A673 (cell line): ENCODE measurements around the gene ARHGAP6. TPM values are rescaled to one million over a fixed set of nuclear protein-coding genes. Genes with fewer than 3 reads are reported as not detected.

Experiments used
- BruUV-seq: library from RNA; stranded (reverse); fragments of 400-500 nt; replicated peaks from 2 replicates; lab custom pipeline; 2021; lab: Mats Ljungman, UMichigan
- CTCF ChIA-PET: fragments of 300-600 bp; sonication (Branson Sonifier 250); formaldehyde crosslinking; loops from one replicate; lab custom pipeline; 2022; ENCODE audit warnings: antibody characterized with exemption; lab: Charles Lee
- POLR2A ChIA-PET: fragments of 300-600 bp; sonication (Branson Sonifier 250); formaldehyde crosslinking; loops from one replicate; lab custom pipeline; 2022; ENCODE audit warnings: antibody characterized with exemption; ENCODE audit not compliant: low non-redundant PET; lab: Charles Lee
- DNase-seq: peaks from one replicate; pipeline ENCODE4 v3.0.0-alpha.2; 2015; ENCODE audit warnings: low spot score
- H3K27ac ChIP-seq: fragments of 200-600 bp; sonication (generic); 2 replicates; pipeline ENCODE4 v1.5.1; 2016; ENCODE audit warnings: mixed run types, low read depth, mild to moderate bottlenecking, mixed read lengths, antibody characterized with exemption, low read length; ENCODE audit not compliant: poor library complexity, severe bottlenecking
- H3K27me3 ChIP-seq: fragments of 200-600 bp; sonication (generic); replicated peaks from 2 replicates; pipeline ENCODE4 v1.6.1; 2017; ENCODE audit warnings: mixed run types, low read depth, mild to moderate bottlenecking, mixed read lengths, antibody characterized with exemption, low read length; ENCODE audit not compliant: insufficient read depth, poor library complexity
- H3K36me3 ChIP-seq: fragments of 200-600 bp; sonication (generic); 2 replicates; pipeline ENCODE4 v1.6.1; 2016; ENCODE audit warnings: mixed run types, mild to moderate bottlenecking, mixed read lengths, antibody characterized with exemption, low read length; ENCODE audit not compliant: insufficient read depth, poor library complexity, severe bottlenecking
- H3K4me1 ChIP-seq: fragments of 200-600 bp; sonication (generic); 2 replicates; pipeline ENCODE4 v1.6.1; 2017; ENCODE audit warnings: mixed run types, mild to moderate bottlenecking, mixed read lengths, antibody characterized with exemption, low read length; ENCODE audit not compliant: insufficient read depth, poor library complexity, severe bottlenecking
- H3K4me3 ChIP-seq: fragments of 200-600 bp; sonication (generic); 2 replicates; pipeline ENCODE4 v1.5.1; 2016; ENCODE audit warnings: low read depth, mixed run types, mild to moderate bottlenecking, mixed read lengths, low read length; ENCODE audit not compliant: poor library complexity, severe bottlenecking
- H3K9me3 ChIP-seq: fragments of 200-600 bp; sonication (generic); 2 replicates; pipeline ENCODE4 v1.6.1; 2016; ENCODE audit warnings: mixed run types, low read depth, mild to moderate bottlenecking, mixed read lengths, antibody characterized with exemption, low read length; ENCODE audit not compliant: poor library complexity, severe bottlenecking
- EZH2 ChIP-seq: fragments of 200-600 bp; sonication (generic); IDR thresholded peaks from 2 replicates; pipeline ENCODE4 v1.6.1; 2017; ENCODE audit warnings: borderline replicate concordance, low read depth, mild to moderate bottlenecking, mixed read lengths, antibody characterized with exemption, low read length; ENCODE audit not compliant: poor library complexity, severe bottlenecking
- intact Hi-C: fragments of 100-400 bp; cut with micrococcal nuclease; formaldehyde crosslinking; loops from one replicate; pipeline ENCODE4 v1.10.0; 2022; ENCODE audit not compliant: unreplicated experiment
- total RNA-seq: library from RNA; stranded (reverse); gene quantifications from 2 replicates; pipeline ENCODE4 v1.2.3, GENCODE V29; 2021
- TF ChIP-seq, protein P1 (sequence below): fragments of 300-800, 200-600 bp; sonication (generic); conservative IDR thresholded peaks from 2 replicates; pipeline ENCODE4 v1.5.1; 2017; ENCODE audit warnings: low read depth, mild to moderate bottlenecking, antibody characterized with exemption, low read length, moderate library complexity, mixed read lengths

ARHGAP6 gene
- total RNA-seq, 1 experiment from 2014 or later = not detected

DNA sequence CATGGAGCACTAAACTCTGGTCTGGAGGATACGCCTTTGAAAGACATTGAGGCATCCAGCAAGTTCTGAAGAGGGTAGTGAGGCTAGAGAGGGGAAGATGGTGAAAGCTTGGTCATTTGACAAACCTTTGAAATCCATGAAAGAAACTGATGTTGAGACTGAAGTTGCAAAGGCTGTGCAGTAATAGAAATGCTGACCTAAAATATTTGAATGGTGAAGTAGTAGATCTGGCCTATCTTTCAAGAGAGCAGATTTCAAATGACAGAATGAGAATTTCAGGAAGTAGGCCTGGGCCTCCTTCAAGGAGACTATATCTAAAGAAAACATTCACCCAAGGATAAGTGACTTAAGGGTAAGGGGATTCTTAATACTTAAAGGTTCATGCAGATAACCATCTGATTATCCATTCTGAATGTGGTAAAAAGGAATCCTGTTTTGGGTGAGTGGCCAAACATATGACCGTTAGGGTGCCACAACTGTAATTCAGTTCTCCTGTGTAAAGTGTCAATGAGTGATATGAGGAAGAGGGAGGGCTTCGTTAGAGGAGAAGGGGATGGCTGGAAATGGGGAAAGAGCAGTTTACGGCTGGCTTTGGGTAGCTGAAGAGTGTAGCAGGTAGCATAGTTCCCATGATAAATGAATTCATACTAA is 310.3 kb downstream of the ARHGAP6 start:
- intact Hi-C loops = no loop called here
- Histone ChIP-seq H3K4me3 (no peak overlapping the region), H3K27ac (no peak overlapping the region), H3K9me3 (no peaks in the 10 kb centered on the region), H3K36me3 (no peaks in the 10 kb centered on the region), H3K27me3 (peaks cover 3% of the 10 kb centered on the region), H3K4me1 (no peaks in the 10 kb centered on the region)
- ChIA-PET CTCF (no interaction called here), POLR2A (no interaction called here)
- no peak for DNase-seq
- no peak for TF ChIP-seq EZH2
- TF ChIP-seq, protein P1, sequence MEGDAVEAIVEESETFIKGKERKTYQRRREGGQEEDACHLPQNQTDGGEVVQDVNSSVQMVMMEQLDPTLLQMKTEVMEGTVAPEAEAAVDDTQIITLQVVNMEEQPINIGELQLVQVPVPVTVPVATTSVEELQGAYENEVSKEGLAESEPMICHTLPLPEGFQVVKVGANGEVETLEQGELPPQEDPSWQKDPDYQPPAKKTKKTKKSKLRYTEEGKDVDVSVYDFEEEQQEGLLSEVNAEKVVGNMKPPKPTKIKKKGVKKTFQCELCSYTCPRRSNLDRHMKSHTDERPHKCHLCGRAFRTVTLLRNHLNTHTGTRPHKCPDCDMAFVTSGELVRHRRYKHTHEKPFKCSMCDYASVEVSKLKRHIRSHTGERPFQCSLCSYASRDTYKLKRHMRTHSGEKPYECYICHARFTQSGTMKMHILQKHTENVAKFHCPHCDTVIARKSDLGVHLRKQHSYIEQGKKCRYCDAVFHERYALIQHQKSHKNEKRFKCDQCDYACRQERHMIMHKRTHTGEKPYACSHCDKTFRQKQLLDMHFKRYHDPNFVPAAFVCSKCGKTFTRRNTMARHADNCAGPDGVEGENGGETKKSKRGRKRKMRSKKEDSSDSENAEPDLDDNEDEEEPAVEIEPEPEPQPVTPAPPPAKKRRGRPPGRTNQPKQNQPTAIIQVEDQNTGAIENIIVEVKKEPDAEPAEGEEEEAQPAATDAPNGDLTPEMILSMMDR = no peak
- BruUV-seq = no TSS peak

DNA sequence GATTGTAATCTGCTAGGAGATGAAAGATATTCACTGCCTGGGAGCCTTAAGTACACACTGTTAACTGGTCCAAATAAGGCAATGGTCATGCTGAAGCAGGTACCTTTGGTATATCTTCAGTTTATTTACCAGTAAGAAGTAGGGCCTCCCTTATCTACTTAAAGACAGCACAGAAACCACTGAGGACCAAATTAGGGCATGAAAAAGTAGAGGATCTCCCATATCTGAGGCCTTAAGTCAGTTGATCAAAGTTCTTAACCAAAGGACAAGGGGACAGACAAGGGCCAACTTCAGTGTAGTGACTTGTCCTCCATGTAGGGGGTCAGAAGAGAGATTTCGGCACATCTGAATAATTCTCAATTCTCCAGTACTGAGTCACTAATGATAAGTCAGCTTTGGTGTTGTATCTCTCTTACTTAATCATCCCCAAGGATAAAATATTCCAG is 313.4 kb downstream of the ARHGAP6 start:
- Histone ChIP-seq H3K36me3 (no peaks in the 10 kb centered on the region), H3K4me3 (no peak overlapping the region), H3K27me3 (peaks cover 3% of the 10 kb centered on the region), H3K27ac (no peak overlapping the region), H3K4me1 (no peaks in the 10 kb centered on the region), H3K9me3 (no peaks in the 10 kb centered on the region)
- intact Hi-C loops = no loop called here
- BruUV-seq = no TSS peak
- ChIA-PET POLR2A (no interaction called here), CTCF (no interaction called here)
- TF ChIP-seq, protein P1 = no peak
- no peak for TF ChIP-seq EZH2
- DNase-seq = no peak

DNA sequence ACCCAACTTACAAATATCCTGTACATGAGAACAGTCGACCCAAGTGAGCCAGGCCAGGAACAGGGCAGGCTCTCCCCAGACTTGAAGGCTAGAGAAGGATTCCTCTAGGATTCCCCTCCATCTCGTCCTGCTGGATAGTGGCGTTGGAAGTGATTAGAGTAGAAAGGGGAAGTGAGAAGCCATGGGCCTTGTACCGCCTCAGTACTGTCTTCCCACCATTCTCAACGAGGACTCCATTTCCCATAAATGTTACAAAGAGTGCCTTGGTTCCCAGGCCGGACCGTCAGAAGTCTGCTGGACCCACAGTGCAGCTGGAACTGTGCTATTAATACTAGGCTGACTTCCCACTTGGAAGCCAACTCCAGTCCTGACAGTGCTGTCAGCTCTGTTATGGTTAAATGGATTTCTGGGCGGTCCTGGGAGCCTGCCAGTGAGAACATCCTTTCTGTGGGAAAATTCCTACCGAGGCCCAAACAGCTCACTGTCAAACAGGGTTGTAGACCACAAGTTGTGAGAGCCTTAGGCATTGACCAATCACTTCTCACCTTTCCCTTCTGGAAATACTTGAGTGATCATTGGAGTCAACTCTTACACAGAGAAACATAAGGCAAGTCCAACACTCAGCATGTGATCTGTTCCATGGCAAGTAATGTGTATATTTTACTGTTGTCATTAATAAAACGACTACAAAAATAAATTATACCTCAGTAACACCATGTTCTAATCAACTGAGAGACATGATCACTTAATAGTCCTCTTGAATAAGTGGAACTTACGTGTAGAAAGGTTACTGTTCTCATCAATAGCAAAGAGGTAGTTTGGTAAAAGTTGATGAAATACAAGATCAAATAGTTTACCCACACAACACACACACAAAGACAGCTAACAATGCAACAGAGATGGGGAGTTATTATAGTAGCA is 314.1 kb downstream of the ARHGAP6 start:
- POLR2A ChIA-PET = no interaction called here
- TF ChIP-seq, protein P1 = no peak
- TF ChIP-seq EZH2 = no peak
- CTCF ChIA-PET = interaction anchor here (0.7 kb wide), 1 partner anchor 180 kb away, joined by 3 read pairs; no protein-coding TSS in a partner anchor
- Histone ChIP-seq H3K36me3 (no peaks in the 10 kb centered on the region), H3K9me3 (no peaks in the 10 kb centered on the region), H3K27ac (no peak overlapping the region), H3K4me3 (no peak overlapping the region), H3K4me1 (no peaks in the 10 kb centered on the region), H3K27me3 (peaks cover 3% of the 10 kb centered on the region)
- intact Hi-C loops = no loop called here
- DNase-seq = no peak
- no TSS peak for BruUV-seq
